Dedifferentiated amniotic fluid mesenchymal stem cell (primary cell): ENCODE data around the gene HERC5.
"Not testable (repeated sequence)": the region's sequence is repeated elsewhere in the genome, so short reads cannot be mapped to it uniquely, and the experiment has no call there.

ENCODE experiments used
- DNase-seq: peaks from one replicate; pipeline ENCODE4 v3.0.0-alpha.2; 2016; ENCODE audit errors: extremely low spot score

The HERC5 gene

DNA sequence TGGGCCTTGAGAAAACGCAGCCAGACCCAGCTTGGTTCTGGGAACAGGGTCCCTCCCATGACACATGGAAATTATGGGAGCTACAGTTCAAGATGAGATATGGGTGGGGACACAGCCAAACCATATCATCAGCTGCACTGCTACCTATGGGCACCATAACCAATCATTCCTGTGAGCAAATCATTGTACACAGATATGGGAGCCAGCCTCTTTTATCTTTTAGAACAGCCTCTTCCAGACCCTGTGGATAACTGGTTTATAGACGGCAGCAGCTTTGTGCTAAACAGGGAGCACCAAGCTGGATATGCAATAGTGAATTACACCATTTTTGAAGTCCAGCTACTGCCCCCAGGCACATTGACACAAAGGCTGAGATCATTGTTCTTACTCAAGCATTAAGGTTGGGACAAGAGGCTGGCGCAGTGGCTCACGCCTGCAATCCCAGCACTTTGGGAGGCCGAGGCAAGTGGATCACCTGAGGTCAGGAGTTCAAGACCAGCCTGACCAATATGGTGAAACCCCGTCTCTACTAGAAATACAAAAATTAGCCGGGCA lies 8.6 kb upstream of the HERC5 start:
- not testable (repeated sequence) for DNase-seq

DNA sequence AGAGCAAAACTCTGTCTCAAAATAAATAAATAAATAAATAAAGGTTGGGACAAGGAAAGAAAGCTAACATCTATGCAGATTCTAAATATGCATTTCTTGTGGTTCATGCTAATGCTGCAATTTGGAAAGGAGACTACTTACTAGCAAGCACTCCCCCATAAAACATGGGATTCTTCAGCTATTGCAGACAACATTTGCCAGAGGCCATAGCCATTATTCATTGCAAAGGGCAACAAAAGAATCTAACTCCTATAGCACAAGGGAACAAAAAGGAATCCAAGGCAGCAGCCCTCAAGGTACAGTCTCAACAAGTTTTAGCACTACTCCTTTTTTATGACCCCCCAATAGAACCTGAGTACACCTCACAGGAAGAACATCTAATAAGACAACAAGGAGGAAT lies 8.0 kb upstream of the HERC5 start:
- DNase-seq = no peak

GRCh38 chr4:88449290-88449689 lies 7.6 kb upstream of the HERC5 start:
- no peak for DNase-seq

DNA sequence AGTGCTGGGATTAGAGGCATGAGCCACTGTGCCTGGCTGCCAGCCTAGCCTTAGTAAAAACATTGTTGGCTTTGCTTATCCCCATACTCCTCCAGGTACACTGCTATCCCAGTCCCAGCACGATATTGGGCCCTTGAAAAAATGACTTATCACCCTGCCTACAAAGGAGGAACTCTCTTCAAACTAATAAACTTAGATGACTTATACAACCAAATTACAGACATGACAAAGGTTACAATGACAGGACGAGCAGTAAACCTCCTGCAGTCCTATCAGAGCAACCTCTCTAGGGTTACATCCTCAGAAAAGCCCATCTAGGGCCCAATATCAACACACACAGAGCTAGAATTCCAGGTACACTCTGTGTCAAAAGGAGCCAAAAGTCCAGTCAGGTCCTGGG lies 5.7 kb upstream of the HERC5 start:
- DNase-seq = no peak

GRCh38 chr4:88452912-88453311 lies 4.0 kb upstream of the HERC5 start:
- no peak for DNase-seq

GRCh38 chr4:88457307-88458103 lies 586 bp downstream of the HERC5 start:
- no peak for DNase-seq

DNA sequence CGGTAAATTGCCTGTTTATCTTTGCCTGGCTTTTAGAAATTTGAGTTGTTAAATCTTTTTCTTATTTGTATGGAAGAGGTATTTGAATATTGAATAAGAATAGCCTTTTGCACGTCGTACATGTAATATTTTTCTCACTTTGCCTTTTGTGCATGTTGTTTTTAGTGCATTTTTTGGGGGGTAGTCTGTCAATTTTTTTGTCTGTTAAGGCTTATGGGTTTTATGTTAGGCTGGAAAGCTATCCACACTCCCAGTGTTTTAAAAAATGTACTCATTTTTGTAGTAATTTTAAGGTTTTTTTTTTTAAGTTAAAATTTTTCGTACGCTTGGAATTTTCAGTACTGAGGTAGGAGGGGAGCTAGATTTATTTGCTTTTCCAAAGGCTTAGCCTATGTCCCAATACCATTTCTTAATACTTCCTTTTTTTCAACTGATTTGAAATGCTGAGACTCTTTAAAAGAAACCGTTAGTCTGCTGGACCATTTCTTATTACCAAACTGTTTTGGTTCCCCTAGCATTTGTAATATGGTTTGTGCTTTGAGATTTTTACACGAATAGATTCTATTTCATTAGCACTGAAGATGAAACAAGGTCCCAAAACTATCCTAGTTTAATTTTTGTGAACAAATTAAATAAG lies 1.3 kb downstream of the HERC5 start:
- DNase-seq = no peak

- no peak for DNase-seq
Observed at GRCh38 chr4:88465653-88466192, 8.8 kb downstream of the HERC5 start.

DNA sequence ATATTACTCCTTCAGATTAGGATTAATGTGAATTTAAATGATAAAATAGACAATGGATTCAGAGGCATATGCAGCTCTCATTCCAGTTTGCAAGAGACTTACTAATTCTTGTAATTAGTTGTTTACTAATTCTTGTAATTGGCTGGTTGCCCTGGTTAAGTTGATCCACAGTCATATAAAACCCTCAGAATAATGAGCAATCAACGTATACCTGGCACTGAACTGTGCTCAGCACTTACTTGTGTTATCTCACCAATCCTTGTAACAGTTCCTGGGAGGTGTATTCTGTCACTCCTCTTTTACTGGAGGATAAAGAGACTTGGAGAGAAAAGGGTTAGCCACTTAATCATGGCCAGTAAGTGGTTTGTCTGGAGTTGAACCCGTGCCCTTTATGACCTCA lies 10.5 kb downstream of the HERC5 start:
- no peak for DNase-seq

DNA sequence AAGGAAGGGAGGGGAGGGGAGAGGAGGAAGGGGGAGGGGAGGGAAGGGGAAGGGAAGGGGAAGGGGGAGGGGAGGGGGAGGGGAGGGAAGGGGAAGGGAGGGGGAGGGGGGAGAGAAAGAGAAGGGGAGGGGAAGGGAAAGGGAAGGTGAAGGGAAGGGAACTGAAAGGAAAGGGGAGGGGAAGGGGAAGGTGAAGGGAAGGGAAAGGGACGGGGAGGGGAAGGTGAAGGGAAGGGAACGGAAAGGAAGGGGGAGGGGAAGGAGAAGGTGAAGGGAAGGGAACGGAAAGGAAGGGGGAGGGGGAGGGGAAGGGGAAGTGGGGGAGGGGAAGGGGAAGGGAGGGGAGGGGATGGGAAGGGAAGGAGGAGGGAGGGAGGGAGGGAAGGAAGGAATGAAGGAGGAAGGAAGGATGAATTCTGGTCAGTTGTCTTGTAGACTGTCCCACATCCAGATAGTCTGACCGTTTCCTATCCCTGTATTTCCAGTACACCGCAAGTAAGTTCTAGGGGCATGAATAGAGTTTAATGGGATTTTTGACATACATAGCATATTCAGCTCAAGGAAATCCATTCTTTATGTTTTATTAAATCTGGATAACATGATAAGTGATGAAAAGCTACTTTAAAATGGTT lies 20.4 kb downstream of the HERC5 start:
- DNase-seq = no peak

- DNase-seq = no peak
Observed at GRCh38 chr4:88478247-88478646, 21.3 kb downstream of the HERC5 start.

GRCh38 chr4:88481537-88481936 lies 24.6 kb downstream of the HERC5 start:
- DNase-seq = no peak

DNA sequence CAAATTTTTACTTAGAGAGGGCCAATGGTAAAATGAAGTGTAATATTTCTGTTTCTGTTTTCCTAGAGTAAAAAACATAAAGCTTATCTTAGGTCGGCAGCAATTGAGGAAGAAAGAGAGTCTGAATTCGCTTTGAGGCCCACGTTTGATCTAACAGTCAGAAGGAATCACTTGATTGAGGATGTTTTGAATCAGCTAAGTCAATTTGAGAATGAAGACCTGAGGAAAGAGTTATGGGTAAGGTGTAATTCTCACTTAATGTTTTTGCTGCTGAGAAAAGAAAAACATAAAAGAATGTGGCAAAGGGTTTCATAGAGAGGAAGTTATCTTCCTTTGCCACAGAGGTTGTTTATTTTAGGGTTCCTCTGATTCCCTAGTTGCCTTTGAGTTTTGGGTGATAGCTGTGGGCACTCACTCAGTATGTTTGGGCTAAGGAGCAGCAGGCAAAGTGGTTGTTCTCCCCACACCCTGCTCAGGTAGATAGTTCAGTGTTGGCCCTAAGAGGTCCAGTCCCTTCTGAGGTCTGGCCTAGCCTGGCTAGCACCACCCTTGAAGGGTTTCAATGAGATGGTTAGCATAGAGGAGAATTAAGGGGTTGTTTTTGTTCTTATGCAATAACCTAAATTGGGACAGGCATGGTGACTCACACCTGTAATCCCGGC lies 32.3 kb downstream of the HERC5 start:
- no peak for DNase-seq

GRCh38 chr4:88497859-88498409 lies 41.0 kb downstream of the HERC5 start:
- no peak for DNase-seq

DNA sequence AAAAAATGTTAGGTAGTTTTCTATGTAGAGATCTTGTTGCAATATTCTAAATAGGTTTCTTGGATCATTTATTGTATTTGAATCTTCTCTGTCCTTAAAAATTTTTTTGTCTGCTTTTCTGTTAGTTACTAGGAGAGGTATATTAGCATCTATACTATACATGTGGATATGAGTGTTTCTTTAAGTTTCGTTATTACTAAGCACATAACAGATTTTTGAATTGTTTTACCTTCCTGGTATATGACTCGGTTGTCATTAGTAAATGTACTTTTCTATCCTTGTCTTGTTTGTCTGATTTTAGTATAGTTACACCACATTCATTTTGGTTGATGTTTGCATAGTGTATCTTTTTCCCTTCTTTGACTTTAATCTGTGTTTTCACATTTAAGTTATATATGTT lies 46.4 kb downstream of the HERC5 start:
- no peak for DNase-seq

GRCh38 chr4:88511236-88511635 lies 54.3 kb downstream of the HERC5 start:
- DNase-seq = no peak

GRCh38 chr4:88514557-88515511 lies 57.9 kb downstream of the HERC5 start:
- no peak for DNase-seq

- DNase-seq = no peak
Observed at GRCh38 chr4:88516746-88517145, 59.8 kb downstream of the HERC5 start.

DNA sequence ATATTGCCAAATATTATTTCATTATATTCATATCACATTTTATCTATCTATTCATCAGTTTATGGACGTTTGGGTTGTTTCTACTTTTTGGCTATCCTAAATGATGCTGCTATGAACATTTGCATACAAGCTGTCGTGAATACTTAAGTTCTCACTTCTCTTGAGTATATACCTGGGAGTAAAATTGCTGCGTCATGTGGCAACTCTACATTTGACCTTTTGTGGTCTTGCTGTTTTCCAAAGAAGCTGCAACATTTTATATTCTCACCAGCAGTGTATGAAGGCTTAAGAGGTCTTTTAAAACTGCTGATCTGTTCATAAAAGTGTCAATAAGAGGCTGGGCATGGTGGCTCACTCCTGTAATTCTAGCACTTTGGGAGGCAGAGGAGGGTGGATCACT lies 60.9 kb downstream of the HERC5 start:
- DNase-seq = no peak

GRCh38 chr4:88518911-88519310 lies 62.0 kb downstream of the HERC5 start:
- no peak for DNase-seq
